ENCODE data around the gene NUP133.
"Not testable (repeated sequence)": the region's sequence is repeated elsewhere in the genome, so short reads cannot be mapped to it uniquely, and the experiment has no call there.

The NUP133 gene

DNA sequence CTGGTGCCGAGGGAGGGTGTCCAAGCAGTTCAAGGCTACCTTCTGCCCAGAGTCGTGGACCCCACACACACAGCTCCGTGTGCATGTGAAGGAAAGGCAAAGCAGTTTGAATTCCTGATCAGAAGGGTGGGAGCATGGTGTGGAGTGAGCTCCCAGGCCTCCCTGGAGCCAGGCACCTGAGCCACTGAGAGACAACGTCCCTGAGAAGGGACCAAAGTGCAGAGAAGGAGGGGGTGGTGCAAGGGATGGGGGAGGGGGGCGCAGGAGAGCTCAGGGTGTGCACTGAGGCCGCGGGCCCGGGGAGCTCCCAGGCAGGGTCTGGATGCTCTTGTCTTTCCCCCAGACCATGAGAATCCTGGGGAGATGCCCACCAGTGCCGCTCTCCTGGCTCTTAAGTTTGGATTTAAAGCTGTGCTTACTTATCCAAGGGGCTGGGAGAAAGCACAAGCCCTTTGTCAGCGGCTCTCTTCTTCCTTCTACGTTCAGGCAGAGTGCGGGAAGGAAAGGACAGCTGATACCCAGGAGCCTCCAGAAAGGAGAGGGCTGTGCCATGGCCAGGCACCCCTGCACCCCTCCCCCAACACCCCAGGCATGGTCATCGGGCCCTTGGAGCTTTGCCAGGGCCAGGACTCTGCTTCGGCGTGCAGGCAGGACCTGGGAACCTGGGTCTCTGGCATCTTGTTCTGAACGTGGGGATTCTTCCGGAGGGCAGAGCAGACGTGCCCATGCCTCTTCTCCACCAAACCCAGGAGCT, 98.3 kb downstream of the NUP133 start:
- Mint-ChIP-seq H3K27ac (no peak overlapping the region), H3K27me3 (peaks cover 32% of the 10 kb centered on the region), H3K4me3 (peak overlapping the region; percentile 8), H3K36me3 (no peaks in the 10 kb centered on the region), H3K9me3 (no peaks in the 10 kb centered on the region), H3K4me1 (peaks cover 14% of the 10 kb centered on the region)
- ATAC-seq (ENCODE audit: low read depth): no peak
- DNase-seq (ENCODE audit: low spot score in 2 of 2): no peak

DNA sequence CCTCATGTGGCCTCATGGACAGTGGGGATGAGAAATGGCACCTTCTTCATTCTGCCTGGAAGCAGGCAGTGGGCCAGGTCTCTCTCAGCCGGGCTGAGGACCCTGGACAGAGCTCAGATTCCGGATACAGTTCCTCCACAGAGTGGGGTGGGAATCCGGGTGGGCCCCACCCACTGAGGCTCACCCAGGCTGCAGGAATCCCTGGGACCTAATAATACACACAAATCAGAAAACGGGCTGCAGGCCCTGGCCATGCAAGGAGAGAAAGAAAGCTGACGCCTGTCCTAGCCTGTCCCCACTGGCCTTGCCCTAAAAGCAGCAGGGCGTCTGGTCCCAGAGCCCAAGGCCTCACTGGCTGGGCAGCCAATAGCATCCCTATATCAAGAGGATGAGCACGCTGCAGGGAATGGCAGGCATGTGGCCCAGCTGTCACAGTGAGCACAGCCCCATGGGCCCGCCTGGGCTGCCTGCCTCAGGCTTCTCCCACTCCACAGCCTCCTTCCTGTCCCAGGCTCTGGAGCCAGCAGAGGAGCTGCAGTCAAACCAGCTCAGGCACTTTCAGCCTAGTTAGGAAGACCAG, 99.6 kb downstream of the NUP133 start:
- no peaks in the 10 kb centered on the region for H3K9me3 Mint-ChIP-seq
- ATAC-seq (ENCODE audit: low read depth): no peak
- H3K27ac Mint-ChIP-seq: no peak overlapping the region
- H3K27me3 Mint-ChIP-seq: peaks cover 31% of the 10 kb centered on the region
- H3K36me3 Mint-ChIP-seq: no peaks in the 10 kb centered on the region
- H3K4me1 Mint-ChIP-seq: peaks cover 14% of the 10 kb centered on the region
- no peak for DNase-seq (ENCODE audit: low spot score in 2 of 2)
- no peak overlapping the region for H3K4me3 Mint-ChIP-seq

DNA sequence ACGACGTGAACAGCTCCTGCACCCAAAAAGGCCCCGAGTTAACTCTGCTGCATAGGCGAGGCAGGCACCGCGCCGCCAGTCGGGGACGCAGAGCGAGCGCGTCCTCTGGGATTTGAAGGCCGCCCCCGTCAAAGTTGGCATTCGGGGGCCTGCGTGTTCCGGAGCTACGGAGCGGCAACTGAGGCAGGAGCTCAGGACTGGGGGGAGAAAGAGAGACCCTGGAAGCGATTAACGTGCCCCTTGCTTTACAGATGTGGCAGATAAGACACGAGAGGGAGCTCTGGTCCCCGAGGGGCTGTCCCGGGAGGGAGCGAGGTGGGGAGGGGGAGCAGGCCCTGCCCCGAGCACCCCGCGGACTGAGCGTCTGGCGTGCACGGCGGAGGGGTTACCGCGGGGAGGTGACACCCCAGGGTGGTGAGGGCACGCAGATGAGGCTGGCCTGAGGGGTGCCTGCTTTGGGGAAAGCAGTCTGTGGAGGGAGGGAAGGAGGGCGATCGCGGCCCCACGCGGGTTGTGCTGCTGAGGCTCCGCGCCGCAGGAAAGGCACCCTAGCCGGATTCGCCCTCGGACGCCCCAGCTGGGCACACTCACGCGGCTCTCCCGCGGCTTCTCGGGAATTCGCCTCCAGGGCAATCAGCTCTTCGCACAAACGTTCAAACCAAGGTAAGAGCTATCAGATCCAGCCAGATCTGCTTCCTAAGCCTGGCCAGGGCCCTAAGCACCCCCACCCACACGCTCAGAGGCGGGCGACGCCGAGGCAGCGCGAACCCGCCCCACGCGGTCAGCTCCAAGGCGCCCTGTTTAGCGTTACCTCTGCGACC, 100.7 kb downstream of the NUP133 start:
- peak; percentile 36 for ATAC-seq (ENCODE audit: low read depth)
- Mint-ChIP-seq H3K4me3 (peak overlapping the region; percentile 79), H3K9me3 (no peaks in the 10 kb centered on the region), H3K4me1 (peaks cover 14% of the 10 kb centered on the region), H3K27ac (no peak overlapping the region), H3K36me3 (no peaks in the 10 kb centered on the region), H3K27me3 (peaks cover 30% of the 10 kb centered on the region)
- DNase-seq (ENCODE audit: low spot score in 2 of 2): peak in 1 of 2 donors; percentile 34

DNA sequence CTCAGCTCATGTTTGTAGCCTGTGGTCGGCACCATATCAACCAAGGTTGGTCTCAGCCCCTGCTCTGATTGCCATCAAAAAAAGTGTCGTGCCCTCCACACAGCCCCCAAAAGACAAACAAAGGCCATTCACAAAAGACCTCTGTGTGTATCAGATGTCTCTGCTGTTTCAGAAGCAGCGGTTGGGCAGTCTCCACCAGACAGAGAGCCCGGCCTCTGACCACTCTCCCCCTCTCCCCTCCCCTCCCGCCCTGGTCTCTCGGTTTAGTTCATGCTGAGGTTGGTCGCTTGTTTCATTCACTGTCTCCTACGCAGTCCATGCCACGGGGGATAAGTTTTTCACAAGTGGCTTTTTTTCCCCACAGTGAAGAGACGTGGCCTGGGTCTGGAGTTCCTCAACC, 101.3 kb downstream of the NUP133 start:
- no peaks in the 10 kb centered on the region for H3K36me3 Mint-ChIP-seq
- ATAC-seq (ENCODE audit: low read depth): no peak
- H3K27ac Mint-ChIP-seq: no peak overlapping the region
- H3K27me3 Mint-ChIP-seq: peaks cover 33% of the 10 kb centered on the region
- no peak for DNase-seq (ENCODE audit: low spot score in 2 of 2)
- peak overlapping the region; percentile 79 for H3K4me3 Mint-ChIP-seq
- peaks cover 14% of the 10 kb centered on the region for H3K4me1 Mint-ChIP-seq
- H3K9me3 Mint-ChIP-seq: no peaks in the 10 kb centered on the region

DNA sequence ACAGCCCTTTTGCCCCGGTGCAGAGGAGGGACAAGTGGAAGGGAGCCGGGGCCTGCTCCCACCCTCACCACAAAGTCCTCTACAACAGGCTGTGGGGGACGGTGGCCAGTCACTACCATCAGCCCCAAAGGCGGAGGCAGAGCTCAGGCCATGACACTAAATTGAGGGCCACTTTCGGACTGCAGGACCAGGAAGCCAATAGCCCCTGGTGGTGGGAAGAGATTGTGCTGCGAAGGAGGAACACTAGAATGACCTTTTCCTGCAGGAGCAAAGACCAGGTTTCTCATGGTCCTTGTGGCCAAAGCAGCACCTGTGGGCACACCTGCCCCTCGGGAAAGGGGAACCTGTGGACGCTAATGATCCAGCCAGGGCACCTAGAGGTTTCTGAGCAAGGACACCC, 104.6 kb downstream of the NUP133 start:
- Mint-ChIP-seq H3K36me3 (no peaks in the 10 kb centered on the region), H3K9me3 (peaks cover under 1% of the 10 kb centered on the region), H3K27ac (no peak overlapping the region), H3K4me1 (peaks cover 10% of the 10 kb centered on the region), H3K27me3 (peaks cover 28% of the 10 kb centered on the region), H3K4me3 (no peak overlapping the region)
- ATAC-seq (ENCODE audit: low read depth): no peak
- no peak for DNase-seq (ENCODE audit: low spot score in 2 of 2)

DNA sequence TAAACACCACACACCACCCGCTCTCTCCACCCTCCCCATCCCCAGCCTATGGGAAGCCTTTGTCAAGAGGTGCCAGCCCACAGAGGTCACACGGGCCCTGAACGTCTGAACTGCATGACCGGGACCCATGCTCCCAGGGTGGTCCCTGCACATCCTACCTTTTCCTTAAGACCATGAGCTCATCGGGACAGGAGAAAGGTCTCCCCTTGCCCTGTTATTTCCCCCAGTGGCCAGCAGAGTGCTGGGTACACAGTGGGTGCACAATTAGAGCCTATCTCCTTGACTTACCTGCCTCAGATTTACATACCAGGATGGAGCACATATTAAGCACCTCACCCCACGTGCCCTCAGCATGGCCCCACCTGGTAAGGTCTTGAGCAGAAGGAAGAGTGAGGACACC, 105.1 kb downstream of the NUP133 start:
- H3K27ac Mint-ChIP-seq: no peak overlapping the region
- H3K4me1 Mint-ChIP-seq: peaks cover 10% of the 10 kb centered on the region
- no peak for ATAC-seq (ENCODE audit: low read depth)
- H3K4me3 Mint-ChIP-seq: no peak overlapping the region
- no peak for DNase-seq (ENCODE audit: low spot score in 2 of 2)
- peaks cover 24% of the 10 kb centered on the region for H3K27me3 Mint-ChIP-seq
- peaks cover 3% of the 10 kb centered on the region for H3K9me3 Mint-ChIP-seq
- no peaks in the 10 kb centered on the region for H3K36me3 Mint-ChIP-seq

DNA sequence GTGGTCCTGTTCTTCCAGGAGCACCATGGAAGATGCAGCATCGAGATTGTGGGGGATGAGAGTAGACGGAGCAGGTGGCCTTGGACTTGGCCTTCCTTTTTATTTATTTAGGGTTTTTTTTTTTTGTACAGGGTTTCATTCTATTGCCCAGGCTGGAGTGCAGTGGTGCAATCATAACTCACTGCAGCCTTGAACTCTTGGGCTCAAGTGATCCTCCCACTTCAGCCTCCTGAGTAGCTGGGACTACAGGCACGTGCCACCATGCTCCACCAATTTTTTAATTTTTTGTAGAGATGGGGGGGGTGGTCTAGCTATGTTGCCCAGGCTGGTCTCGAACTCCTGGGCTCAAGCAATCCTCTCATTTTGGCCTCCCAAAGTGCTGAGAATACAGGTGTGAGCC, 105.8 kb downstream of the NUP133 start:
- DNase-seq (ENCODE audit: low spot score in 2 of 2); H3K9me3 Mint-ChIP-seq; ATAC-seq (ENCODE audit: low read depth); H3K4me3 Mint-ChIP-seq; H3K27ac Mint-ChIP-seq; H3K36me3 Mint-ChIP-seq; H3K4me1 Mint-ChIP-seq: not testable (repeated sequence)
- H3K27me3 Mint-ChIP-seq: peaks cover 24% of the 10 kb centered on the region

DNA sequence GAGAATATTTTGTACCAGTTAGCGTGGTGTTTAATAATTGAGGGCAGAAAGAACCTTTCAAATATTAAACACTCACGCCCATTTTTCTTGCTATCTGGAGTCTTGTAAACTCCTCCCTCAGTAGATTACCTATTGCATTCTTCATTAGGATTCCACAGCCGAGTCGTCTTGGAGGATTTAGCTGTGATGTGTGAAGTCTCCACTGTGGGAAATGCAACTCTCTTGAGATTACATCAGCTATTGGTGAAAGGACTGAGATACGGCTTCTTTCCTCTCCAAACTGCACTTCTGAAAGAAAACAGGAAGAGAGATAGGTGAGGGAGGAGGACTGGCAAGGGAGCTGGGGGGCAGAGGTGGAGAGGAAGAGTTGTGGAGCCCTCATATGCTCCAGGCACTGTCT, 110.4 kb downstream of the NUP133 start:
- DNase-seq (ENCODE audit: low spot score in 2 of 2) (no peak), ATAC-seq (ENCODE audit: low read depth) (no peak)
- no peak overlapping the region for H3K4me3 Mint-ChIP-seq
- no peak overlapping the region for H3K27ac Mint-ChIP-seq
- H3K9me3 Mint-ChIP-seq: peaks cover 3% of the 10 kb centered on the region
- no peaks in the 10 kb centered on the region for H3K36me3 Mint-ChIP-seq
- H3K27me3 Mint-ChIP-seq: peaks cover 22% of the 10 kb centered on the region
- H3K4me1 Mint-ChIP-seq: no peaks in the 10 kb centered on the region

DNA sequence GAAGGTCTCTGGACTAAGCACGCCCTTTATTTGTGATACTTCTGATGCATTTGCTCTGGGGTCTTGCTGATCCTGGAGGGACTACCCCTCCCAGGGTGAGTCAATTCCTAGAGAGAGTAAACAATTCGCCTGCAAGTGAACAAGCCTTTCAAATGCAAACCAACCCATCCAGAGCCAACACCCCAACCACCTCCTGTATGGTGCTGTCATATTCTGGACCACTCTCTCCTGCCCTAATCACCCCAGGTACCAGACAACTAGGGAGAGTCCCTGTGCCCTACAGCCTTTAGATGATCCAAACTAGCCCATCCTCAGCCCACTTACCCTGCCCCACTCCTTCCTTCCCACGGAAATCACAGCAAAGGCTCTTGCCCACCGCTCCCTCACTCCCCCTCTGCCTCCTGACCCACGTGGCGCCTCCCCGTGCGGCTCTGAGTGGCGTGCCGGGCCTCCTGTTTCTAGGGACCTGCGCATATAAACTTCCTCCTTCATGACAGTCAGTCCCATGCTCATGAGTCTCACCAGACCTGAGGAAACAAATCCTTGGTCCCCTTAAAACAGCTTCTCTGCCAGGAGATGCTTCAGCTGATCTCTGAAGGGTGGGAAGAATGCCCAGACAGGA, 111.4 kb downstream of the NUP133 start:
- ATAC-seq (ENCODE audit: low read depth) (no peak), DNase-seq (ENCODE audit: low spot score in 2 of 2) (no peak)
- no peaks in the 10 kb centered on the region for H3K4me1 Mint-ChIP-seq
- H3K36me3 Mint-ChIP-seq: no peaks in the 10 kb centered on the region
- H3K9me3 Mint-ChIP-seq: peaks cover 3% of the 10 kb centered on the region
- H3K27ac Mint-ChIP-seq: no peak overlapping the region
- H3K4me3 Mint-ChIP-seq: no peak overlapping the region
- H3K27me3 Mint-ChIP-seq: peaks cover 19% of the 10 kb centered on the region

DNA sequence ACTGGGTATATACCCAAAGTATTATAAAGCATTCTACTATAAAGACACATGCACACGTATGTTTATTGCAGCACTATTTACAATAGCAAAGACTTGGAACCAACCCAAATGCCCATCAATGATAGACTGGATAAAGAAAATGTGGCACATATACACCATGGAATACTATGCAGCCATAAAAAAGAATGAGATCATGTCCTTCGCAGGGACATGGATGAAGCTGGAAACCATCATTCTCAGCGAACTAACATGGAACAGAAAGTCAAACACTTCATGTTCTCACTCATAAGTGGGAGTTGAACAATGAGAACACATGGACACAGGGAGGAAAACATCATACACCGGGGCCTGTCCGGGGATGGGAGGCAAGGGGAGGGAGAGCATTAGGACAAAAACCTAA, 113.6 kb downstream of the NUP133 start:
- not testable (repeated sequence) for H3K9me3 Mint-ChIP-seq; H3K27ac Mint-ChIP-seq; DNase-seq (ENCODE audit: low spot score in 2 of 2); H3K4me3 Mint-ChIP-seq; H3K36me3 Mint-ChIP-seq; H3K4me1 Mint-ChIP-seq; ATAC-seq (ENCODE audit: low read depth)
- H3K27me3 Mint-ChIP-seq: peaks cover 20% of the 10 kb centered on the region

DNA sequence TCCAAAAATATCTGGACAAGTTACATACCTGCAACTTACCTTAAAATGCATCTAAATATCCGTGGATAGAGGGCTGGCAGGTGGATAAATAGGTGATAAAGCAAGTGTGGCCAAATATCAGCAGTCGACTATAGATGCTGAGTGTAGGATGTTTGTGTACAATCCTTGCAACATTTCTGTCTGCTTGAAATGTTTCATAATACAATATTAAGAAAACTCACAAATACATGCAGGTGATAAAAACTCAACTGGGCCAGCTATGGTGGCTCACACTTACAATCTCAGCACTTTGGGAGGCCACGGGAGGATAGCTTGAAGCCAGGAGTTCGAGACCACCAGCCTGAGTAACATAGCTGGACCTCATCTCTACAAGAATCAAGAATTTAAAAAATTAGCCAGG, 115.2 kb downstream of the NUP133 start:
- no peak overlapping the region for H3K4me3 Mint-ChIP-seq
- no peaks in the 10 kb centered on the region for H3K4me1 Mint-ChIP-seq
- no peak overlapping the region for H3K27ac Mint-ChIP-seq
- ATAC-seq (ENCODE audit: low read depth): no peak
- H3K27me3 Mint-ChIP-seq: peaks cover 18% of the 10 kb centered on the region
- H3K9me3 Mint-ChIP-seq: no peaks in the 10 kb centered on the region
- no peak for DNase-seq (ENCODE audit: low spot score in 2 of 2)
- peaks cover 1% of the 10 kb centered on the region for H3K36me3 Mint-ChIP-seq
